Uterus (tissue), 4 donors: ENCODE results near the gene CORO1C. TPM values are rescaled to one million over a fixed set of nuclear protein-coding genes. Genes with fewer than 3 reads are reported as not detected.
"Not testable (repeated sequence)": the region's sequence is repeated elsewhere in the genome, so short reads cannot be mapped to it uniquely, and the experiment has no call there.

Experiments used
- DNase-seq, 2 donors: peaks; one replicate each; pipeline ENCODE4 v3.0.0-alpha.2; 2019 to 2020
- H3K27ac ChIP-seq, 2 donors: fragments of 200-600 bp; sonication (generic); 1 replicate in 1 of 2; 2 replicates in 1 of 2; pipeline ENCODE4 v1.5.1; 2016 to 2018
- H3K27me3 ChIP-seq, 2 donors: fragments of 200-600 bp; sonication (generic); one replicate each; pipeline ENCODE4 v1.5.1; 2018 to 2019; ENCODE audit warnings: control low read depth in 1 of 2
- H3K36me3 ChIP-seq, 2 donors: fragments of 200-600 bp; sonication (generic); one replicate each; pipeline ENCODE4 v1.5.1; 2019; ENCODE audit warnings: control low read depth in 1 of 2
- H3K4me1 ChIP-seq, 2 donors: fragments of 200-600 bp; sonication (generic); one replicate each; pipeline ENCODE4 v1.5.1; 2018 to 2019; ENCODE audit warnings: control low read depth in 1 of 2
- H3K4me3 ChIP-seq, 2 donors: fragments of 200-600 bp; sonication (generic); 1 replicate in 1 of 2; 2 replicates in 1 of 2; pipeline ENCODE4 v1.5.1; 2018 to 2019; ENCODE audit warnings: mild to moderate bottlenecking in 1 of 2
- H3K9me3 ChIP-seq, 2 donors: fragments of 200-600 bp; sonication (generic); one replicate each; pipeline ENCODE4 v1.5.1; 2019; ENCODE audit warnings: control low read depth in 1 of 2
- CTCF ChIP-seq, 4 experiments: fragments of 200-600 bp in 2 of 4; fragments of 450-650 bp in 2 of 4; sonication (generic) in 2 of 4; IDR thresholded peaks; one replicate each; pipeline ENCODE4 v1.5.1; 2016 to 2019; ENCODE audit warnings: antibody characterized with exemption in 4 of 4, mild to moderate bottlenecking in 2 of 4, moderate library complexity in 1 of 4
- POLR2A ChIP-seq, 2 donors: fragments of 450-650 bp; IDR thresholded peaks; one replicate each; pipeline ENCODE4 v1.6.1; 2016; ENCODE audit warnings: antibody characterized with exemption in 2 of 2, mild to moderate bottlenecking in 1 of 2, moderate library complexity in 1 of 2
- intact Hi-C: fragments of 100-400 bp; cut with DNase I; formaldehyde crosslinking; loops from one replicate; pipeline ENCODE4 v1.15.1; 2023; ENCODE audit warnings: low total_unique reads
- total RNA-seq, 4 donors: library from RNA; depleted of rRNA in 3 of 4; stranded (reverse); fragments of >200 nt in 3 of 4; gene quantifications; one replicate each; pipeline versions ENCODE4 v1.1.0 to v1.2.4, GENCODE V29; 2014 to 2023
- donor health status: DM: yes; HTN: yes; CAD: no.

The CORO1C gene
- total RNA-seq, 4 donors from 2014 or later = 129 to 357 (median 235) TPM

DNA sequence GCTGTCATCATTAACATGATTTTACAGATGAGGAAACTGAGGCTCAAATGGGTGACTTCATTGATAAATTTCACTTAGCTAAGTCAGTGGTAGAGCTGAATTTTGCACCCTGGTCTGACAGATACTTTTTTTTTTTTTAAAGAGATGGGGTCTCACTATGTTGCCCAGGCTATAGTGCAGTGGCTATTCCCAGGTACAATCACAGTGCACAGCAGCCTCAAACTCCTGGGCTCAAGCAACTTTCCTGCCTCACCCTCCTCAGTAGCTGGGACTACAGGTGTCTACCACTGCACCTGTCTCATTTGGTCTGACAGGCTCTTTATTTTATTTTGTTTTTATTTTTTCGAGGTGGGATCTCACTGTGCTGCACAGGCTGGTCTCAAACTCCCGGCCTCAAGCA is 24.2 kb upstream of the CORO1C start:
- no peak for TF ChIP-seq CTCF (IDR thresholded peaks at IDR 0.05)
- TF ChIP-seq POLR2A (IDR thresholded peaks at IDR 0.05) = no peak
- no peaks in the 10 kb centered on the region for H3K36me3 ChIP-seq
- H3K27ac ChIP-seq = no peak overlapping the region
- intact Hi-C loops = no loop called here
- no peak overlapping the region for H3K4me3 ChIP-seq
- no peaks in the 10 kb centered on the region for H3K27me3 ChIP-seq
- DNase-seq = no peak
- no peaks in the 10 kb centered on the region for H3K9me3 ChIP-seq
- peaks cover 0 to 14% of the 10 kb centered on the region in 2 donors for H3K4me1 ChIP-seq

GRCh38 chr12:108753976-108754375 is 22.7 kb upstream of the CORO1C start:
- peaks cover 4 to 18% of the 10 kb centered on the region in 2 donors for H3K4me1 ChIP-seq
- no peak overlapping the region for H3K4me3 ChIP-seq
- no peak overlapping the region for H3K27ac ChIP-seq
- no peaks in the 10 kb centered on the region for H3K36me3 ChIP-seq
- H3K9me3 ChIP-seq = no peaks in the 10 kb centered on the region
- no peaks in the 10 kb centered on the region for H3K27me3 ChIP-seq
- DNase-seq = no peak
- intact Hi-C loops = no loop called here
- TF ChIP-seq CTCF (IDR thresholded peaks at IDR 0.05) (no peak), POLR2A (IDR thresholded peaks at IDR 0.05) (no peak)

DNA sequence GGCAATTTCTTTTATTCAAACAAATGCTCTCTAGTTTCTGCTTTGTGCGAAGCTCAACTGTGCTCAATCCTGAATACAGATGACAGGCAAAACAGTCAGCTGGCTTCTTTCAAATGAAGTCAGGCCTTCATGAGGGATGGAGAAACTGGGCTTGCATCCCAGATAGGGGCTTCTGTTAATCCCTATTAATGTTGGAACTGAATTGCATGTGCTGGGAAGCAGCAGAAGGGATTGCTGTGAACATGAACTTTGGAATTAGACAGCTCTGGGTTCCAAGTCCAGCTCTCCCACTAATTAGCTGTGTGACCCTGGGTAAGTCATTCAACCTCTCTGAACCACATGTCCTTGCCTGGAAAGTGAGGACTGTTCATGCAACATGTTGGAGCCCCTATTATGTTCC is 21.1 kb upstream of the CORO1C start:
- H3K4me1 ChIP-seq = peaks cover 4 to 18% of the 10 kb centered on the region in 2 donors
- H3K27ac ChIP-seq = peak overlapping the region; percentile 75 to 76
- H3K36me3 ChIP-seq = no peaks in the 10 kb centered on the region
- TF ChIP-seq CTCF (IDR thresholded peaks at IDR 0.05) = no peak
- TF ChIP-seq POLR2A (IDR thresholded peaks at IDR 0.05) = no peak
- peak; percentile 57 to 73 for DNase-seq
- intact Hi-C loops = no loop called here
- no peak overlapping the region for H3K4me3 ChIP-seq
- no peaks in the 10 kb centered on the region for H3K9me3 ChIP-seq
- H3K27me3 ChIP-seq = no peaks in the 10 kb centered on the region

DNA sequence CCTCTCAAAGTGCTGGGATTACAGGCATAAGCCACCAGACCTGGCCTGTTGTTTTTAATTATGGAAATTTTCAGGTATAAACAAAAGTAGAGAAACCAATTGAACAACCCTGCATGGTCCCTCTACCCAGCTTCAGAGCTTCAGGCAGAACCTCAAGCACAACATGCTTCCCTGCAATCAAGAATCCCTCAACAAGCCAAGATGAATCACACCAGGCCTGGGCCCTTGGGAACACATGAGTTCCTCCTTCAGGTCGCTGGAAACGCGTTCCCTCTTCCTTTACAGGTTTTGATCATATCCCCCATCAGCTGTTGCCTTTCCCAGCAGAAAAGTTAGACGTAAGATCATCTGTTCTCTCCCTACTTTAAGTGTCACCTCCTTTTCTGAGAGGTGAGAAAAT is 20.5 kb upstream of the CORO1C start:
- Histone ChIP-seq H3K27ac (peak overlapping the region; percentile 75 to 76), H3K4me3 (no peak overlapping the region), H3K36me3 (no peaks in the 10 kb centered on the region), H3K4me1 (peaks cover 4 to 18% of the 10 kb centered on the region in 2 donors), H3K9me3 (no peaks in the 10 kb centered on the region), H3K27me3 (no peaks in the 10 kb centered on the region)
- peak; percentile 60 to 65 for DNase-seq
- intact Hi-C loops = no loop called here
- no peak for TF ChIP-seq POLR2A (IDR thresholded peaks at IDR 0.05)
- TF ChIP-seq CTCF (IDR thresholded peaks at IDR 0.05) = no peak

GRCh38 chr12:108751003-108751402 is 19.7 kb upstream of the CORO1C start:
- H3K4me3 ChIP-seq, H3K9me3 ChIP-seq, intact Hi-C loops, H3K36me3 ChIP-seq, H3K27me3 ChIP-seq: not testable (repeated sequence)
- H3K27ac ChIP-seq = peak overlapping the region; percentile 75 to 76
- DNase-seq = peak in 1 of 2 donors; percentile 11
- H3K4me1 ChIP-seq = peaks cover 4 to 18% of the 10 kb centered on the region in 2 donors

- TF ChIP-seq POLR2A (IDR thresholded peaks at IDR 0.05) (no peak), CTCF (IDR thresholded peaks at IDR 0.05) (no peak)
- intact Hi-C loops = no loop called here
- DNase-seq = peak; percentile 61 to 75
- peaks cover 4 to 18% of the 10 kb centered on the region in 2 donors for H3K4me1 ChIP-seq
- H3K4me3 ChIP-seq = no peak overlapping the region
- H3K27me3 ChIP-seq = no peaks in the 10 kb centered on the region
- H3K9me3 ChIP-seq = no peaks in the 10 kb centered on the region
- peak overlapping the region; percentile 75 to 76 for H3K27ac ChIP-seq
- H3K36me3 ChIP-seq = no peaks in the 10 kb centered on the region
Observed at GRCh38 chr12:108750526-108750925, 19.2 kb upstream of the CORO1C start.
